GM12873 (cell line): Measurements from ENCODE around the gene GEMIN5.

Experiments used
- TF ChIP-seq, protein P1 (sequence below): IDR thresholded peaks from 2 replicates; pipeline ENCODE4 v1.5.1; 2012; ENCODE audit warnings: low read depth, mild to moderate bottlenecking, moderate library complexity, low read length, control low read depth; ENCODE audit not compliant: insufficient read depth; ENCODE audit errors: missing control alignments

The GEMIN5 gene

DNA sequence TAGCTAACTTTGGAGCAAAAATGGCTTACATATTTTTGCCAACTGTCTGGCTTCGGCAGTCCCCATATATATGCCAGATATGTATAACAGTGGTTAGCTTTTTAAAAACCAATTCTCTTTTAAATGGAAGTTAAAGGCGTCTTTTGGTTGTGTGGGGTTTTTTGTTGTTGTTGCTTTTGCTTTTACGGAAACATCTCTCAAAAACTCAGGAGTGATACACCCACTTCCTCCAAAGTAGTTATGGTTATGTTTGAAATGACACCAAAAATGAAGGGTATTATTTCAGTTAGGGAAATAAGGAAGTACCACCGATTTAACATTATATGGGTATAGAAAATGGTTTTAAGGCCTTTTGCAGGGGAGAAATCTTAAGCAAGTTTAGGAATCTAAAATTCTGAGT, 77.2 kb downstream of the GEMIN5 start:
- TF ChIP-seq, protein P1, sequence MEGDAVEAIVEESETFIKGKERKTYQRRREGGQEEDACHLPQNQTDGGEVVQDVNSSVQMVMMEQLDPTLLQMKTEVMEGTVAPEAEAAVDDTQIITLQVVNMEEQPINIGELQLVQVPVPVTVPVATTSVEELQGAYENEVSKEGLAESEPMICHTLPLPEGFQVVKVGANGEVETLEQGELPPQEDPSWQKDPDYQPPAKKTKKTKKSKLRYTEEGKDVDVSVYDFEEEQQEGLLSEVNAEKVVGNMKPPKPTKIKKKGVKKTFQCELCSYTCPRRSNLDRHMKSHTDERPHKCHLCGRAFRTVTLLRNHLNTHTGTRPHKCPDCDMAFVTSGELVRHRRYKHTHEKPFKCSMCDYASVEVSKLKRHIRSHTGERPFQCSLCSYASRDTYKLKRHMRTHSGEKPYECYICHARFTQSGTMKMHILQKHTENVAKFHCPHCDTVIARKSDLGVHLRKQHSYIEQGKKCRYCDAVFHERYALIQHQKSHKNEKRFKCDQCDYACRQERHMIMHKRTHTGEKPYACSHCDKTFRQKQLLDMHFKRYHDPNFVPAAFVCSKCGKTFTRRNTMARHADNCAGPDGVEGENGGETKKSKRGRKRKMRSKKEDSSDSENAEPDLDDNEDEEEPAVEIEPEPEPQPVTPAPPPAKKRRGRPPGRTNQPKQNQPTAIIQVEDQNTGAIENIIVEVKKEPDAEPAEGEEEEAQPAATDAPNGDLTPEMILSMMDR, result no peak

DNA sequence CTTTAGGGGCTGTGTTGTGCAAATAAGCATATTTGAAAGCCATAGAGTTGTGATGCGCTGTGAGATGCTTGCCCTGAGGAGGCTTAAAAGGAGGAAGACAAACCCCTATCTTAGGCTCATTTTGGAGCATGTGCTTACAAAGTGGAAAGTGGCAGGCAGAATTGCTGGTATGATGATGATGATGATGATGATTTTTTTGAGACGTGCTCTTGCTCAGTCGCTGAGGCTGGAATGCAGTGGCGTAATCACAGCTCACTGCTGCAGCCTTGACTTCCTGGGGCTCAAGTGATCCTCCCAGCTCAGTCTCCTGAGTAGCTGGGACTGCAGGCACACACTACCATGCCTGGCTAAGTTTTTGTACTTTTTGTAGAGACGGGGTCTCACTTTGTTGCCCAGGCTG, 77.9 kb downstream of the GEMIN5 start:
- TF ChIP-seq, protein P1, result no peak

DNA sequence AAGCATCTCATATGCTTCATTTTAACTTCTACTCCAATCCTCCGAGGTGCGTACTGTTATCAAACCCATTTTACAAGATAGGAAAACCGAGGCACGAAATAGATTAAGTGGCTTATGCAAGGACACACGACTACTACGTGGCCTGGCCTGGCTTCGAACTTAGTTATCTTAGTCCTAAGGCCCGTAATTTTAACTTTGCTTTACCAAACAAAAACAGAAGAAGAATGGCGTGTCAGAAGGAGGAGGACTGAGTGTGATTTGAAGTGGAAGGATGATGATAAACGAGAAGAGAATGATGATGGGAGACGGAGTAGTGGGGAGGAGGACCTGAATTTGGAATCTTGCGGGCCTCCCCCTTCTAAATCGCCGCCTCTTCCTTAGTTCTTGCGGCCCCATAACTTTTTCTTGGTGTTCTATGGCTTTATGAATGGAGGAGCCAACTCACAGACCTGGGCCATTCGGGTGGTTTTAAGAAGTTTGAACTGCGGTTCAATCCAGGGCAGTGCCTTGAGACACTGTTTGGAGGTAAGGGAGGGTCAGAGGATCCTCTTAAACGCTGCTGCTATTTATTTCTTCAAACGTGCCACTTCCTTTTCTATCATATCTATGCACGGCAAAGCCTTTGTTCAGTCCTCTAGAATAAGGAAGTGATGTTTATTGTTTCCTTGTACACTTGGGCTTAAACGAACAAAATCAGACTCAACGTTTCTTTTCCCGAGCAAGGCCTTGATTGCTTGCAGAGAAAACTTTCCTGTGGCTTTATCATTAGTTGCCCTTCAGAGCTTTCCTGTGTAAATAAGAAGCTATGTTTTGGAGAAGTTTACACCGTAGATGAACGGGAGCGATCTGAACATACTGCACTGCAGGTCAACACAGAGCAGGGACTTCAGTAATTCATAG, 78.8 kb downstream of the GEMIN5 start:
- TF ChIP-seq, protein P1, result no peak

DNA sequence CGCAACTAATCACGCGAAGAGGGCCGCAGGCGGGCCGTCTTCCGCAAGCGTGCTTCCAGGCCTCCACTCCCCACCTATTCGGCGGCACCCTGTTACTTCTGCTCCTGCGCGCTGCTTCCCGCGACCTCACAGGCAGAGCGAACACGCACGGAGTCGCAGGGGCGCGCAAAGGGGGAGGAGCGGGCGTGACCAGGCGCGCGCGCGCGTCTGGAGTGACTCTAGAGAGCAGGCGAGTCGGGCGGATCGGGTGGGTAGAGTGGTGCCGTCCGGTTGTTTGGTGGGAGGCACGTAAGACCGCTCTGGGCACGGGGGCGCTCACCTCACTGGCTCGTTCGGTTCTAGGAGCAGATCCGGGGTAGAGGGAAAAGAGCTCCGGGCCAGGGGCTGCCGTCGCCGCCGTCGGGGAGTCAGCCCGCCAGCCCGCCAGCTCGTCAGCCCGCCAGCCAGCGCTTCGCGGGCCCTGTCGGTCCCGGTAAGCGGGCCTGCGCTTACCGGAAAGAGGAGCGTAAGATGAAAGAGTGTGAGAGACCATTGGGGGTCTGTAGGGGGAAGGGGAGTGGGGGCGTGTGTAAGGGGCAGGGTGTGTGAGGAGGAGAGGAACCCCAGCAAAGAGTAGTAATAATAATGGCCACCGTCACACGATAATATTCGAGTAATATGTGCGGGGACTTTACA, 79.6 kb downstream of the GEMIN5 start, which contains the start of gene CNOT8:
TSS of gene CNOT8 (plus strand) at position 331 of the 675 bp plus-strand sequence. CDS start 4,652 bp downstream, outside the sequence.
- TF ChIP-seq, protein P1, result no peak

DNA sequence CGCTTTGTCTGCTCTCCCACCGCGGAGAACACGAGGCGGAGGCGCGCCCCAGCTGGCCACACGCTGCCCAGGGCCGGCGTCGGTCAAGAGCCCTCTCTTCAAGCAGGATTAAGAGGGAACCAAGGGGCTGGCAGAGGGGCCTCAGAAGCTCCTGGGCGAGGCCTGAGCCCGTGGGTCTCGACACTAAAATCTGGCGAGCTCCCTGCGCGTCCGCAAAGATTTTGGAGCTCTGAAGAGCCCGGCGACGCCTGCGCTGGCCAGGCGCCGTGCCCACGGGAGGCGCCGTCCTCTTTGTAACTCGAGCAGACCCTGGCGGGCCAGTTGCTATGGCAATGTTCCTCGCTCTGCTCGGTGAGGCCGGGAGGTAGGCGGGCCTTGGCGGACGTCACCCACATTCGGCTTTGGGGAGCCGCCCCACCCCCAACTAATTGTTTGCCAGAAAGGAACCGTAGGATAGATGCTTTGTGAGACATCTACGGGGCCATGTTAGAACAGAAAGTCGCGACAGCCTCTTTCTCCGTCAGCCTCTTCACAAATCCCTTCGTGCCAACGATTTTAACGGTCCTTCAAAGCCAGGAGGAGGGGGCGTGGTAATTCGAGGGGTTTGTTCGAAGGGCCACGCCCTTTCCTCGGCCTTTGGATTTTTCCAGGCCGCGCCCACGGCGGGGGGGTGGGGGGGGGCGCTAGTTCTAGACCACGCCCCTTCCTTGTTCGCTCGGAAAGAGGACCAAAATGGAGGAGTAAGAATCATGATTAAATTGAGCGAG, 80.3 kb downstream of the GEMIN5 start:
- TF ChIP-seq, protein P1, result no peak

DNA sequence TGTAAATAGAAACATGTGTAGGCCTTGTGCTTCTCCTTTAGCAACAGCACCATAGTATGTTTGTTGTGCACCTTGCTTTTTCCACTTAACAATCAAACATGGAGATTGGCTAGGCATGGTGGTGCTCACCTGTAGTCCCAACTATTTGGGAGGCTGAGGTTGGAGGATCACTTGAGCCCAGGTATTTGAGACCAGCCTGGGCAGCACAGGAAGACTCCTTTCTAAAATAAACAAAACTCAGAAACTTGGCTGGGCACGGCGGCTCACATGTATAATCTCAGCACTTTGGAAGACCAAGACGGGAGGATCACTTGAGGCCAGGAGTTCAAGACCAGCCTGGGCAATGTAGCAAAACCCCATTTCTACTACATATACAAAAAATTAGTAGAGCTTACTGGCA, 86.7 kb downstream of the GEMIN5 start:
- TF ChIP-seq, protein P1, result no peak
